Kidney (tissue), 22 donors: Measurements from ENCODE around the gene CYP19A1. TPM values are rescaled to one million over a fixed set of nuclear protein-coding genes. Genes with fewer than 3 reads are reported as not detected.

Experiments used
- DNase-seq, 5 donors: peaks; one replicate each; pipeline ENCODE4 v3.0.0-alpha.2; 2013 to 2020
- FAIRE-seq: peaks from 2 replicates; lab custom pipeline; 2012; peaks lifted over from hg19 to GRCh38; lab: Jason Lieb, UNC
- H3K27ac ChIP-seq, 2 donors: one replicate each; pipeline ENCODE4 v1.7.0; 2013; ENCODE audit warnings: low read depth in 2 of 2, low read length in 2 of 2, inconsistent platforms in 1 of 2
- H3K27me3 ChIP-seq: one replicate; pipeline ENCODE4 v1.7.1; 2013; ENCODE audit warnings: low read length, inconsistent platforms; ENCODE audit not compliant: control insufficient read depth, insufficient read depth
- H3K36me3 ChIP-seq, 3 donors: one replicate each; pipeline versions ENCODE4 v1.7.0 to v1.7.1; 2013; ENCODE audit warnings: low read length in 3 of 3, control low read depth in 1 of 3, inconsistent platforms in 1 of 3; ENCODE audit not compliant: insufficient read depth in 3 of 3, control insufficient read depth in 2 of 3
- H3K4me1 ChIP-seq, 3 donors: one replicate each; pipeline versions ENCODE4 v1.7.0 to v1.7.1; 2013; ENCODE audit warnings: low read length in 3 of 3, inconsistent platforms in 1 of 3, low read depth in 1 of 3; ENCODE audit not compliant: control insufficient read depth in 2 of 3, insufficient read depth in 2 of 3
- H3K4me3 ChIP-seq, 3 donors: one replicate each; pipeline versions ENCODE4 v1.7.0 to v1.8.1; 2013; ENCODE audit warnings: low read length in 3 of 3, control low read depth in 1 of 3, inconsistent platforms in 1 of 3
- H3K9ac ChIP-seq, 3 donors: one replicate each; pipeline versions ENCODE4 v1.7.0 to v1.7.1; 2013; ENCODE audit warnings: low read length in 3 of 3, control low read depth in 1 of 3, inconsistent platforms in 1 of 3
- H3K9me3 ChIP-seq, 3 donors: one replicate each; pipeline versions ENCODE4 v1.7.0 to v1.7.1; 2013; ENCODE audit warnings: low read length in 3 of 3, control low read depth in 1 of 3, inconsistent platforms in 1 of 3; ENCODE audit not compliant: control insufficient read depth in 2 of 3, insufficient read depth in 1 of 3
- intact Hi-C: fragments of 100-400 bp; cut with DNase I; formaldehyde crosslinking; loops from one replicate; pipeline ENCODE4 v1.11.1; 2022
- long read RNA-seq, 10 donors: library from polyadenylated mRNA in 1 of 10; unstranded in 1 of 10; transcript quantifications; one replicate each; pipeline ENCODE4 v2.0.0 and lab custom pipeline, GENCODE V29; 2021 to 2026
- polyA plus RNA-seq: library from polyadenylated mRNA; stranded (reverse); fragments of 350-450 nt; fragmentation: Illumina TruSeq; extraction: RNeasy Lipid Tissue Mini Kit (QIAGEN cat#74804); gene quantifications from one replicate; pipeline ENCODE4 v1.2.3, GENCODE V29; 2014; ENCODE audit warnings: low read depth, low replicate concordance; ENCODE audit not compliant: insufficient read depth
- total RNA-seq: library from RNA; stranded (reverse); fragmentation: NEBNext Ultra II Directional; extraction: Animal tissue kit (Norgen Biotek cat#: 25700); gene quantifications from one replicate; pipeline ENCODE4 v1.2.1, GENCODE V29; 2021
- TF ChIP-seq, protein P1 (sequence below): IDR thresholded peaks from 3 replicates; pipeline ENCODE4 v1.5.1; 2012; ENCODE audit warnings: mild to moderate bottlenecking, moderate library complexity, borderline replicate concordance; ENCODE audit not compliant: insufficient read depth; ENCODE audit errors: extremely low read depth
- donor health status: control.
- donor health status: control.
- donor health status: control.
- donor health status: control.
- donor health status: control.
- donor health status: DM: yes; HTN: yes; CAD: no.
- donor health status: Normal renal cell carcinoma (clear cell type).

Gene CYP19A1
- total RNA-seq: 0.50 TPM
- polyA plus RNA-seq: not detected
- long read RNA-seq, donor 1: 0 reads
- long read RNA-seq, donor 2: 0 reads
- long read RNA-seq, donor 3: 0 reads
- long read RNA-seq, donor 4: 0 reads
- long read RNA-seq, donor 5: 0 reads
- long read RNA-seq, donor 6: 0 reads
- long read RNA-seq, donor 7, partial matches to known transcripts: 0 of 1 reads
- long read RNA-seq, donor 7, other reads (novel, unspliced or antisense): 1 of 1 reads
- long read RNA-seq, donor 8: 0 reads
- long read RNA-seq, donor 9: 0 reads
- long read RNA-seq, donor 10, full-length matches to known transcripts: 5 of 5 reads
- long read RNA-seq, donor 10, partial matches to known transcripts: 0 of 5 reads
- long read RNA-seq, donor 10, other reads (novel, unspliced or antisense): 0 of 5 reads

- H3K4me3 ChIP-seq: no peak within 1 kb of the TSS
- peaks cover 8% of the 10 kb centered on the region for H3K27me3 ChIP-seq
- H3K9me3 ChIP-seq: no peaks in the 10 kb centered on the region
- TF ChIP-seq, protein P1, sequence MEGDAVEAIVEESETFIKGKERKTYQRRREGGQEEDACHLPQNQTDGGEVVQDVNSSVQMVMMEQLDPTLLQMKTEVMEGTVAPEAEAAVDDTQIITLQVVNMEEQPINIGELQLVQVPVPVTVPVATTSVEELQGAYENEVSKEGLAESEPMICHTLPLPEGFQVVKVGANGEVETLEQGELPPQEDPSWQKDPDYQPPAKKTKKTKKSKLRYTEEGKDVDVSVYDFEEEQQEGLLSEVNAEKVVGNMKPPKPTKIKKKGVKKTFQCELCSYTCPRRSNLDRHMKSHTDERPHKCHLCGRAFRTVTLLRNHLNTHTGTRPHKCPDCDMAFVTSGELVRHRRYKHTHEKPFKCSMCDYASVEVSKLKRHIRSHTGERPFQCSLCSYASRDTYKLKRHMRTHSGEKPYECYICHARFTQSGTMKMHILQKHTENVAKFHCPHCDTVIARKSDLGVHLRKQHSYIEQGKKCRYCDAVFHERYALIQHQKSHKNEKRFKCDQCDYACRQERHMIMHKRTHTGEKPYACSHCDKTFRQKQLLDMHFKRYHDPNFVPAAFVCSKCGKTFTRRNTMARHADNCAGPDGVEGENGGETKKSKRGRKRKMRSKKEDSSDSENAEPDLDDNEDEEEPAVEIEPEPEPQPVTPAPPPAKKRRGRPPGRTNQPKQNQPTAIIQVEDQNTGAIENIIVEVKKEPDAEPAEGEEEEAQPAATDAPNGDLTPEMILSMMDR: no peak
- H3K27ac ChIP-seq: no peak within 1 kb of the TSS
- DNase-seq: no peak
- no peaks in the 10 kb centered on the region for H3K36me3 ChIP-seq
- no peaks in the 10 kb centered on the region for H3K4me1 ChIP-seq
- no peak within 1 kb of the TSS for H3K9ac ChIP-seq
- no peak for FAIRE-seq
- intact Hi-C loops: no loop called here
These were observed at the start of gene CYP19A1 for GRCh38 chr15:51338496-51338895. Gene CYP19A1, minus strand, starts transcription at chr15:51338596. Its CDS starts 95,684 bp downstream, at chr15:51242912.

DNA sequence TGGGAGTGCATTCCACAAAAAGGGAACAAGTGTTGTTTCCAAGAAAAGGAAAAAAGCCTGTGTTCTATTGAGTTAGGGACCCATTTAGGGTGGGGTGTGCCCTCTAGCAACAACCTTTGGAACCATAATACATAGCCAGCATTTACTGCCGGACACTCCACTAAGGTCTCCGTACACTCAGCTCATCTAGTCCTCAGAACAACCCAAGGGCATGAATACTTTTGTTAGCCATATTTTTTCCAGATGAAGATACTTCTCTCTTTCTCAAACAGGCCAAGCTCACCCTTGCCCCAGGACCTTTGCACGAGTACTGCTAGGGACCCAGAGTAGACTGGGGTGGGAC lies 49.3 kb upstream of the CYP19A1 start:
- no peak for FAIRE-seq

DNA sequence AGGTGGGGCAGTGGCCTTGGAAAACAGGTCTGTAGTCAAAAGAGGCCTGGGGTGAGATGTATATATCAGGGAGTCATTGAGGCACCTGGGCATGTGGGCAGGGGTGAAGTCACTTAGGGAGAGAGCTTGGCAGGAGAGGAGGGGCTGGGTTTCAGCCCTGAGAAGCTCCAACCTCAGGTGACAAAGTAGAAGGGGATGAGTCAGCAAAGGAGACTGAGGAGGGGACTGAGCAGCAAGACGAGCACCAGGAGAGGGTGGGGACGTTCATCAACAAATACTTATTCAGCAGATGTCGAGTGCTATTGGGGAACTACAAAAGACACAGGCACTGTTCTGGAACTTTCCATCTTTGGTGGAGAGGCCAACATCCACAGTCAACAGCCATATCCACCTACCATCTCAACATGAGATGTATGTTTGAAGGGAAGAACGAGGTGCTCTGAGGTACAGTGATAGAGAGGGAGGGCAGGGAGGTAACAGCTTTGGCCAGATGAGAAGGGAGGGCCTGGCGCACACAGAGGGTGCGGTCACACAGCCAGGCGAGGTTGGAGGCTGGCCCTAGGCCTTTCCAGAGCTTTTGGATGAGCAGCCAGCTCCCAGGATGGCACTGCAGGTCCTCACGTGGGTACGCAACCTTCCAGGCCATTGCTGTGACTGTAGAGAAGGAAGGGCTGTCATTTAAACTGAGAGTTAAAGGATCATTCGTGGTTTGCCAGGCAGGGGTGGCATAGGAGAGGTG lies 48.7 kb upstream of the CYP19A1 start:
- H3K9ac ChIP-seq: no peak overlapping the region
- no peak overlapping the region for H3K27ac ChIP-seq
- no peaks in the 10 kb centered on the region for H3K36me3 ChIP-seq
- H3K4me3 ChIP-seq: no peak overlapping the region
- TF ChIP-seq, protein P1: no peak
- H3K27me3 ChIP-seq: no peaks in the 10 kb centered on the region
- intact Hi-C loops: no loop called here
- DNase-seq (no peak), FAIRE-seq (no peak)
- H3K4me1 ChIP-seq: no peaks in the 10 kb centered on the region
- no peaks in the 10 kb centered on the region for H3K9me3 ChIP-seq

More for the DNA sequence above, 49.3 kb upstream of the CYP19A1 start:
- H3K9me3 ChIP-seq: no peaks in the 10 kb centered on the region
- intact Hi-C loops: no loop called here
- no peaks in the 10 kb centered on the region for H3K27me3 ChIP-seq
- H3K27ac ChIP-seq: no peak overlapping the region
- H3K4me3 ChIP-seq: no peak overlapping the region
- no peak for DNase-seq
- TF ChIP-seq, protein P1: no peak
- H3K9ac ChIP-seq: no peak overlapping the region
- H3K4me1 ChIP-seq: no peaks in the 10 kb centered on the region
- H3K36me3 ChIP-seq: no peaks in the 10 kb centered on the region
